NCI-H446 (cell line): ENCODE results near the gene RBM20.

Experiments
- DNase-seq, 2 experiments: peaks; one replicate each; lab custom pipeline; 2025; lab: John Stamatoyannopoulos, UW

RBM20 gene

GRCh38 chr10:110788620-110789385 lies 144.7 kb downstream of the RBM20 start:
- peak in 1 of 2 experiments; percentile 4 for DNase-seq

- DNase-seq: peak in 1 of 2 experiments; percentile 28
Measured at GRCh38 chr10:110789604-110790433, 145.7 kb downstream of the RBM20 start.

GRCh38 chr10:110790913-110791506 lies 146.9 kb downstream of the RBM20 start:
- DNase-seq: no peak

GRCh38 chr10:110791541-110792073 lies 147.5 kb downstream of the RBM20 start:
- DNase-seq: no peak

- no peak for DNase-seq
Measured at GRCh38 chr10:110792476-110793125, 148.5 kb downstream of the RBM20 start.

GRCh38 chr10:110793128-110793812 lies 149.1 kb downstream of the RBM20 start:
- no peak for DNase-seq

GRCh38 chr10:110793886-110794285 lies 149.8 kb downstream of the RBM20 start:
- DNase-seq: no peak

- DNase-seq: peak in 1 of 2 experiments; percentile 60
Measured at GRCh38 chr10:110794808-110795207, 150.7 kb downstream of the RBM20 start.

- no peak for DNase-seq
Measured at GRCh38 chr10:110797416-110797815, 153.3 kb downstream of the RBM20 start.

- DNase-seq: no peak
Measured at GRCh38 chr10:110798340-110798739, 154.2 kb downstream of the RBM20 start.

- DNase-seq: peak in 1 of 2 experiments; percentile 54
Measured at GRCh38 chr10:110802090-110802489, 158.0 kb downstream of the RBM20 start.

GRCh38 chr10:110802551-110803238 lies 158.6 kb downstream of the RBM20 start:
- peak; percentile 46 to 71 for DNase-seq

GRCh38 chr10:110803239-110803749 lies 159.2 kb downstream of the RBM20 start:
- no peak for DNase-seq

- no peak for DNase-seq
Measured at GRCh38 chr10:110803830-110804338, 159.7 kb downstream of the RBM20 start.

GRCh38 chr10:110804376-110804775 lies 160.2 kb downstream of the RBM20 start:
- DNase-seq: no peak

- no peak for DNase-seq
Measured at GRCh38 chr10:110805292-110805691, 161.2 kb downstream of the RBM20 start.

GRCh38 chr10:110806335-110806734 lies 162.2 kb downstream of the RBM20 start:
- DNase-seq: no peak

GRCh38 chr10:110808123-110808522 lies 164.0 kb downstream of the RBM20 start:
- DNase-seq: no peak

- DNase-seq: no peak
Measured at GRCh38 chr10:110808615-110809014, 164.5 kb downstream of the RBM20 start.

GRCh38 chr10:110810625-110811024 lies 166.5 kb downstream of the RBM20 start:
- no peak for DNase-seq
